Measurements from ENCODE around the gene OAS2.

The OAS2 gene

DNA sequence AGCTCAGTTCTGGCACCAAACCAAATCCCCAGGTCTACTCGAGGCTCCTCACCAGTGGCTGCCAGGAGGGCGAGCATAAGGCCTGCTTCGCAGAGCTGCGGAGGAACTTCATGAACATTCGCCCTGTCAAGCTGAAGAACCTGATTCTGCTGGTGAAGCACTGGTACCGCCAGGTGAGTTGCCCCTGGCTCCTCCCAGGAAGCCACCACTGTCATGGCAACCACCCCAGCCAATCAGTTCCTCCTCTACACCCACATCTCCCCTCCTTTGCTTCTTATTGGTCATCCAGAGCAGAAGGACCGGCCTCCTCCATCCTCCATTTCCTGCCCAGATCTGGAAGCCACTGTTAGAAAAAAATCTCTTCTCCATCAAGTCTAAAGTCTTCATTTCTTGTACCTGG is 17.2 kb upstream of the OAS2 start:
- TF ChIP-seq, protein P1, sequence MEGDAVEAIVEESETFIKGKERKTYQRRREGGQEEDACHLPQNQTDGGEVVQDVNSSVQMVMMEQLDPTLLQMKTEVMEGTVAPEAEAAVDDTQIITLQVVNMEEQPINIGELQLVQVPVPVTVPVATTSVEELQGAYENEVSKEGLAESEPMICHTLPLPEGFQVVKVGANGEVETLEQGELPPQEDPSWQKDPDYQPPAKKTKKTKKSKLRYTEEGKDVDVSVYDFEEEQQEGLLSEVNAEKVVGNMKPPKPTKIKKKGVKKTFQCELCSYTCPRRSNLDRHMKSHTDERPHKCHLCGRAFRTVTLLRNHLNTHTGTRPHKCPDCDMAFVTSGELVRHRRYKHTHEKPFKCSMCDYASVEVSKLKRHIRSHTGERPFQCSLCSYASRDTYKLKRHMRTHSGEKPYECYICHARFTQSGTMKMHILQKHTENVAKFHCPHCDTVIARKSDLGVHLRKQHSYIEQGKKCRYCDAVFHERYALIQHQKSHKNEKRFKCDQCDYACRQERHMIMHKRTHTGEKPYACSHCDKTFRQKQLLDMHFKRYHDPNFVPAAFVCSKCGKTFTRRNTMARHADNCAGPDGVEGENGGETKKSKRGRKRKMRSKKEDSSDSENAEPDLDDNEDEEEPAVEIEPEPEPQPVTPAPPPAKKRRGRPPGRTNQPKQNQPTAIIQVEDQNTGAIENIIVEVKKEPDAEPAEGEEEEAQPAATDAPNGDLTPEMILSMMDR (IDR thresholded peaks at IDR 0.05; ENCODE audit: unreplicated experiment in 3 of 3): no peak

DNA sequence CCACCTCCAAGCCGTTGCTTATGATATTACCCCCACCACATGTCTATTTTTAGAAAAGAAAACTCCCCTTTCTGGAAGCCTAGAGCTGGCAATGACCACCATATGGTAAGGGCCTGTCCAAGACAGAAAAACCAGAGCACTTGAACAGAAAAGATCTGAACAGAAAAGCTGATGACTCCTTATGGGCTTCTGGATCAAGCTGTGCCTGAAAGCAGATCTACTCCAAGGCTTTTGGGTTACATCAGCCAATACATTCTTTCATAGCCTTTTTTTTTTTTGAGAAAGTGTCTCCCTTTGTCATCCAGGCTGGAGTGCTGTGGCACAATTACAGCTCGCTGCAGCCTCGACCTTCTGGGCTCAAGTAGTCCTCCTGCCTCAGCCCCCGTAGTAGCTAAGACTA is 16.8 kb upstream of the OAS2 start:
- peaks cover 4% of the 10 kb centered on the region for H3K36me3 Mint-ChIP-seq (ENCODE audit: low read depth)
- peaks cover 20% of the 10 kb centered on the region for H3K9me3 Mint-ChIP-seq
- no peaks in the 10 kb centered on the region for H3K4me1 Mint-ChIP-seq
- TF ChIP-seq, protein P1 (IDR thresholded peaks at IDR 0.05; ENCODE audit: unreplicated experiment in 3 of 3): no peak
- no peak overlapping the region for H3K27ac Mint-ChIP-seq
- H3K27me3 Mint-ChIP-seq (ENCODE audit: low read depth): peaks cover 5% of the 10 kb centered on the region
- H3K4me3 Mint-ChIP-seq: no peak overlapping the region

More for the DNA sequence above, 17.2 kb upstream of the OAS2 start:
- H3K27ac Mint-ChIP-seq: no peak overlapping the region
- peaks cover 4% of the 10 kb centered on the region for H3K36me3 Mint-ChIP-seq (ENCODE audit: low read depth)
- H3K4me1 Mint-ChIP-seq: no peaks in the 10 kb centered on the region
- peaks cover 5% of the 10 kb centered on the region for H3K27me3 Mint-ChIP-seq (ENCODE audit: low read depth)
- H3K4me3 Mint-ChIP-seq: no peak overlapping the region
- H3K9me3 Mint-ChIP-seq: peaks cover 20% of the 10 kb centered on the region

DNA sequence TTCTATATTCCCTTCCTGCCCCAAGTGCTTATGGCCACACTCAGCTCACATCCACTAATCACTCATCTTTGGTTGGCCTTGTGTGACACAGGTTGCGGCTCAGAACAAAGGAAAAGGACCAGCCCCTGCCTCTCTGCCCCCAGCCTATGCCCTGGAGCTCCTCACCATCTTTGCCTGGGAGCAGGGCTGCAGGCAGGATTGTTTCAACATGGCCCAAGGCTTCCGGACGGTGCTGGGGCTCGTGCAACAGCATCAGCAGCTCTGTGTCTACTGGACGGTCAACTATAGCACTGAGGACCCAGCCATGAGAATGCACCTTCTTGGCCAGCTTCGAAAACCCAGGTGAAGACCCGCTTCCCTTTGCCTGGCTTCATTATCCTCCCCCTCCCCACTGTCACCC is 15.8 kb upstream of the OAS2 start:
- TF ChIP-seq, protein P1 (IDR thresholded peaks at IDR 0.05; ENCODE audit: unreplicated experiment in 3 of 3): no peak
- Mint-ChIP-seq H3K9me3 (peaks cover 19% of the 10 kb centered on the region), H3K4me3 (no peak overlapping the region), H3K36me3 (ENCODE audit: low read depth) (peaks cover 4% of the 10 kb centered on the region), H3K27me3 (ENCODE audit: low read depth) (peaks cover 5% of the 10 kb centered on the region), H3K4me1 (no peaks in the 10 kb centered on the region), H3K27ac (no peak overlapping the region)

DNA sequence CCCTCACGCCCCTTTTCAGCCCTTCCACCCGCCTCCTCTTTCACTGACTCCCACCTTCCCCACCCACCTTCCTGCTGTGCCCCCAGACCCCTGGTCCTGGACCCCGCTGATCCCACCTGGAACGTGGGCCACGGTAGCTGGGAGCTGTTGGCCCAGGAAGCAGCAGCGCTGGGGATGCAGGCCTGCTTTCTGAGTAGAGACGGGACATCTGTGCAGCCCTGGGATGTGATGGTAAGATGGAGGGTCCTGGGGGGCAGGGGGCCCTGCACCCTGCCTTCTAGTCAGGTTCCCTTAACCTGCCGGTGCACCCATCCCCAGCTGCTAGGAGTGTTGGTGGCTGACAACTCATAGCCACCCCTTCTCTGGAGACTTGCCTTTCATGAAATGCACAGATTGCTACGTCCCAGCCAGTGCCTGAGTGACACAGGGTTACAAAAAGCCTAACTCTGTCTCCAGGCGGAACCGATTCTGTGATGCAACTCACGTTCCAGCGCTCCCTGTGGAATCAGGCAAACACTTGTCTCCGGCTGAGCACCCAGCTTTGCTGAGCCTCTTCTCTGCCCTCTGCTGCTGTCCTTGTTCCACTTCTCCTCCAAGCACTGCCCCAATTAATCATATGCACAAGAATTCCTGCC is 15.0 kb upstream of the OAS2 start:
- H3K4me1 Mint-ChIP-seq: no peaks in the 10 kb centered on the region
- H3K27ac Mint-ChIP-seq: no peak overlapping the region
- H3K9me3 Mint-ChIP-seq: peaks cover 14% of the 10 kb centered on the region
- no peak overlapping the region for H3K4me3 Mint-ChIP-seq
- peaks cover 12% of the 10 kb centered on the region for H3K27me3 Mint-ChIP-seq (ENCODE audit: low read depth)
- TF ChIP-seq, protein P1 (IDR thresholded peaks at IDR 0.05; ENCODE audit: unreplicated experiment in 3 of 3): no peak
- peaks cover 4% of the 10 kb centered on the region for H3K36me3 Mint-ChIP-seq (ENCODE audit: low read depth)

DNA sequence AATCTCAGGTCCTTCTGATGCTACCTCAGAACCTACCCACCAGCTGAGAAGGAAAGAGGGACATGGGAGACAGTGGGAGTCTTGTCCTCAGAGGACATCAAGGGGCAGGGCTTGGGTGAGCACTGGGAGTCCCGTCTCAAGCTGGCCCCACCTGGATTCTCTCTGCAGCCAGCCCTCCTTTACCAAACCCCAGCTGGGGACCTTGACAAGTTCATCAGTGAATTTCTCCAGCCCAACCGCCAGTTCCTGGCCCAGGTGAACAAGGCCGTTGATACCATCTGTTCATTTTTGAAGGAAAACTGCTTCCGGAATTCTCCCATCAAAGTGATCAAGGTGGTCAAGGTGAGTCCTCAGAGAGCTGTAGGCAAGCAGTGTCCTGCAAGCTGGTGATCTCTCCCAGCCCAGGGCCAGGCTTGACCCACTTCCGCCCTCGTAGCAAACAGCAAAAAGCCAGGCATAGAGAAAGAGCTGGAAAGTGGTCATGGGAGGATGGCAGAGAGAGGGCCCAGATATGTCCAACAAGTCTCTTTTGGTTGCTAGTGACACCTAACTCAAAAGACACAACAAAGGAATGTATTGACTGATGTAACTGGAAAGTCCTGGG is 14.2 kb upstream of the OAS2 start:
- peaks cover 13% of the 10 kb centered on the region for H3K9me3 Mint-ChIP-seq
- TF ChIP-seq, protein P1 (IDR thresholded peaks at IDR 0.05; ENCODE audit: unreplicated experiment in 3 of 3): no peak
- peaks cover 12% of the 10 kb centered on the region for H3K27me3 Mint-ChIP-seq (ENCODE audit: low read depth)
- no peaks in the 10 kb centered on the region for H3K4me1 Mint-ChIP-seq
- H3K4me3 Mint-ChIP-seq: no peak overlapping the region
- H3K36me3 Mint-ChIP-seq (ENCODE audit: low read depth): peaks cover 4% of the 10 kb centered on the region
- H3K27ac Mint-ChIP-seq: no peak overlapping the region

DNA sequence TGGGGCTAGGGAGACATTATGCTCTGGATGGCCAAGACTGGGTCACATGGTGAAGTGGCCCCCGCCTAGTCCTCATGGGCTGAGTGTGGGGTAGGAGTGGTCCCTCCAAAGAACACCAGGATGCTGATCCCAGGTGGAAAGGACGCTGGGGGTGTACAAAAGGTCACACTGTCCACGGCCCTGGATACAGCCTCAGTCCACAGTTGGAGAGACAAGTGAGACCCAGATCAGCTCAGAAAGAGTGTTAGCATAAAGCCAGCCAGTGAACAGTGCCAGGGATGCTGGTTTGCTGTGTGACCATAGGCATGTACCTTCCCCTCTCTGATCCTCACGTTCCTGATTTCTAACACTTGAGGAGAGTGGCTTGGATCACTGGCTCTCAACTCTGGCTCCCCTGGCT is 13.4 kb upstream of the OAS2 start:
- H3K4me1 Mint-ChIP-seq: no peaks in the 10 kb centered on the region
- H3K27ac Mint-ChIP-seq: no peak overlapping the region
- H3K36me3 Mint-ChIP-seq (ENCODE audit: low read depth): no peaks in the 10 kb centered on the region
- peaks cover 6% of the 10 kb centered on the region for H3K9me3 Mint-ChIP-seq
- H3K4me3 Mint-ChIP-seq: no peak overlapping the region
- peaks cover 13% of the 10 kb centered on the region for H3K27me3 Mint-ChIP-seq (ENCODE audit: low read depth)
- TF ChIP-seq, protein P1 (IDR thresholded peaks at IDR 0.05; ENCODE audit: unreplicated experiment in 3 of 3): no peak
